Esophagus mucosa (tissue), 1 donor: ENCODE results near the gene SLC8A3. TPM values are rescaled to one million over a fixed set of nuclear protein-coding genes. Genes with fewer than 3 reads are reported as not detected.

Source experiments
- ATAC-seq: fragments of 200-7000 bp; cut with Tn5 transposase; one replicate; pipeline ENCODE4 v1.9.1; 2020
- total RNA-seq: library from RNA; stranded (reverse); gene quantifications from one replicate; pipeline ENCODE4 v1.2.4, GENCODE V29; 2023
- donor health status: DM: yes; HTN: yes; CAD: no.

Gene SLC8A3
- total RNA-seq, 1 donor from 2014 or later: 0.08 TPM

GRCh38 chr14:70173569-70173968 lies 15.2 kb downstream of the SLC8A3 start:
- no peak for ATAC-seq

GRCh38 chr14:70171726-70172125 lies 17.0 kb downstream of the SLC8A3 start:
- no peak for ATAC-seq

DNA sequence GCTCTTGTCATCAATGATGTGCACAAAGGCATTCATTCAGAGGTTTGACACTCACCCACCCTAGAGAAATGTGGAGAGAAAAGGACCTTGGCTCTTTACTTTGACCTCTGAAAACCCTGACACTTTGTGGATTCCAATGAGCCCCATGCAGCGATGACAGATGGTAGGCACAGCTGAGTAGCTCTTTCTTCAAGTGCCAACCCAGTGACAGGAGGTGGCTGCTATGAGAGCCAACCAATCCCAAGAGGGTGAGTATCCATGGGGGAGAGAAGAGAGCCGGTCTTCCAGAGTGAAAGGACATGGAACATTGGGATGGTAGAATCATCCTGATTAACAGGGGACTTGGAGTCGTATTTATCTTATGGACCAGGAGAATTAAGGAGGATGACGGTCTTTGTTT lies 17.8 kb downstream of the SLC8A3 start:
- no peak for ATAC-seq

DNA sequence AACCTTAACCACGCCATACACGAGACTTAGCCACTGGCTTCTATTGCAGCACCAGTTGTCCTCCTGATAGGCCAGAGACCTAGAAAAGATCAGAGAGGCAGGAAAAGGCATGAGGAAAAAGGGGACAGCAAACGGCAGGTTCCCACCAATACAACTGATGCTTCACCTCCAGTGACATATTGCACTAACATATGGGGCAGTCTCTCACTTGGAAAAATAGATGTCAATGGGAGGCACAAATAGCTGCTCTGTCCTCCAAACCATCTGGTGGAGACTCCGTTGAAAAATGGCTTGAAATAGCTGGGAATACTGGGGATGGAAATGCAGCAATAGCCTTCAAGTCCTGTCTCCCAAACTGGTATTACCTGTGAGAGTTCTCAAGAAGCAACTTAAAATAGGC lies 20.3 kb downstream of the SLC8A3 start:
- no peak for ATAC-seq

- ATAC-seq: no peak
Measured at GRCh38 chr14:70166530-70167203, 22.1 kb downstream of the SLC8A3 start.

GRCh38 chr14:70162358-70162757 lies 26.4 kb downstream of the SLC8A3 start:
- ATAC-seq: no peak

DNA sequence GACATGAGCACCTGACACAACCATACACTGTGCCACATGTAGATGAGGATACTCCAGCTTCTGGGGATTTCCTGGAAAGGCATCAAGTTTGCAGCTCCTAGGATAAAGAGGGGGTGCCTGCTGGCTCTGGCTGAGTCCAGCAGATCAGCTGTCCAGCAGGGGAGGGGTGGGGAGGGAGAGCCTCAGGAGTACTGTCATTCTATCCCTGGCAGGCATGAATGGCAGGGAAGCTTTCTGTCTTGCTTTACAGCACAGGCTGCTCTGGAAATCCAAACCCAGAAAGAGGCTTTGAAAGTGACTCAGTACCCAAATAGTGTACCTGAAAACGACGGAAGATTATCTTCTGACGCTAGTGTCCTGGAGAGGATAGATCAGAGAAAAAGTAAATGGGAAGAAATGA lies 32.2 kb downstream of the SLC8A3 start:
- ATAC-seq: no peak

DNA sequence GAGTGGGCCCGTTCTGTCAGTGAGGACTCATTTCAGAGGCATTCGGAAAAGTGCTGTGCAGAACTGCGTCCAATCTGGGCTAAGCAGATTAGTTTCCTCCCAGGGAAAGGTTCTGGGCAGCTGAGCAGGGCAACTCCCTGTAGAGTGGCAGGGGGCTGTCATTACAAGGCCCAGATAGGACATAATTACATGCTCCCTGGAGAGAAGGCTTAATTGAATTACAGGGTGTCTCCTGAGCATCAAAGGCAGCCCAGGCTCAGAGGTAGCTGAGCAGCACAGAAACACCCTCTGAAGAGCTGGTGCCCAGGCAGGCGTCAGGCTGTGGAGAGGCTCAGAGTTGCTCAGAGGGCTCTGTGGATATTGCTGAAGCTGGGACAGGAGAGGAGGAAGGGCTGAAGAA lies 36.0 kb downstream of the SLC8A3 start:
- ATAC-seq: no peak

DNA sequence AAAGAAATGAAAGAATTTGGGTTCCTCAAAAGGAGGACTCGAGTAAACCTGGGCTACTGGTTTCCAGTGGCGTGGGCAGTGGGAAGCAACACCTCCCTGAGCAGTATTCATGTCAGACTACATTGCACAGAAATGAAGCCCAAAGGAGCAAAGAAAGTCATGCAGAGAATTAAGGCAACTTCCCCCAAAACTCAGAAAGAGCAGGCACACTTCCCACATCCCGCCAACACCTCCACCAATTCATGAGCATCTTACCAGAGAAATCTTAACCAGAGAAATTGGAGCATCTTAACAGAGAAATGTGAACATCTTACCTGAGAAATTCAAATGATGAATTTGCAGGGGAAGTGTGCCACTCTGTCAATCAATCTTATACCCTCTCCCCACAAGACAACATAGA lies 36.7 kb downstream of the SLC8A3 start:
- no peak for ATAC-seq

DNA sequence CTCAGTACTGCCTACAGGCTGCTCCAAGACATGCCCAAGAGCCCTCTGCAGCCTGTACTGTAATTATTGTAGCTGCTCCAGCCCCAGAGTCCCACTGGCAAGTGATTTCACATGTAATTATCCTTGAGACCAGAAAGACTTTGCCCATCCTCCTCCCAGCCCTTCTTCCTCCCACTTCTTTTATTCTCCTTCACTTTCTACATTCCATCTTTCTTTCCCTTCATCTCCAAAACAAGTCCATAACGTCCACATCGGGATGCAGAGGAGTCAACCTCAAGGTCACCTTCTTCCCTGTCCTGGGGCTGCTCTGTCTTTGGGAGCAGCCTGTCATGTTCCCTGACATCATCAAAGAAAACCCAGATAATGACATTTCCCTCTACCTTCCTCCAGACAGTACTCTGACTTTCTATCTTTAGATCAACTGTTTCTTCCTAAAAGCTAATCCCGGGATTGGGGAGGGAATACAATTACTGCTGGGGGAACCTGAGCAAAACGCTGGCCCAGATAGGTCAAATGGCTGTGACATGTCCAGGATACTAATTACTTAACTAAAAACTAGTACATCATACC lies 39.1 kb downstream of the SLC8A3 start:
- ATAC-seq: no peak

DNA sequence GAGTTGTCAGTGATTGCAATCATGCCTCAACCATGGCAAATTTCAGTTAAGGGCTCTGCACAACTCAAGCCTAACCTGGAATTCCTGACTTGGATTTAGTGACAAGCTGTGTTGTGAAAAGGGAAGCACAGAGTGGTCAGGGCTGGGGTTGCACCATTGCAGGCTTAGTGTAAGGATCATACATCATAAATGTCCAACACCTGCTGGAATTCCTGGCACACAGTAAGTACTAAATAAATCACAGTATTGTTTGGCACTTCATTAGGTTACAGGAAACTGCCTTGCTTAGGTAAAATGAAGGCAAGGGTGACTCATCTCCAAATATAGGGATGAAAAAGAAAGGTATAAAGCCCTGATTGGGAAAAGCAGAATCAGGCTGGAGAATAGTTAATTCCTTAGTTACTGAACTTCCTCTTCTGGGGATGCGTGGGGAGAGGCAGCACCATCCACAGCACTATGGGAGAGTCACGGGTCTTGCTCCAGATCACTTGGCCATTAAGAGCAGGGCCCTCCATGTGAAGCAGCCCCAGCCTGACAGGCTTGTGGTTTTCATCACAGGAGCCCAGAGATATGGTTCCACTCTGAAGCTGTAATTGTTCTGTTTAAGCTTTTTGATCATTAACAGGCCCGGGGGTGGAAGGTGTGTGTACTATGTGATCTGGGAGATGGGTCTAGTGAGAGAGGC lies 39.7 kb downstream of the SLC8A3 start:
- ATAC-seq: no peak

- ATAC-seq: no peak
Measured at GRCh38 chr14:70148351-70148750, 40.4 kb downstream of the SLC8A3 start.

DNA sequence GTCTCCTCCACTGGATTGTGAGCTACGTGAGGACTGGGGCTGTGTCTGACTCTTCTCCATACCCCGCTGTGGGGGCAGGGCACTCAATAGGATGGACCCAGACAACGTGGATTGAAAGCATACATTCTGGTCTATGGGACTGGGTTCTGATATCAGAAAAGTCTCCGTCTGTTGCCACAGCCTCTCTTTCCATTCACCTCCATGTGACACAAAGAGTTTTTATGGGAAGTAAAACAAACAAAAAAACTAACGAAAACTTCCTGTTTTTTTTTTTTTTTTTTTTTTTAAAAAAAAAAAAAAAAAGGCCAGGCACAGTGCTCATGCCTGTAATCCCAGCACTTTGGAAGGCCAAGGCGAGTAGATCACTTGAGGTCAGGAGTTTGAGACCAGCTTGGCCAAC lies 44.7 kb downstream of the SLC8A3 start:
- no peak for ATAC-seq

DNA sequence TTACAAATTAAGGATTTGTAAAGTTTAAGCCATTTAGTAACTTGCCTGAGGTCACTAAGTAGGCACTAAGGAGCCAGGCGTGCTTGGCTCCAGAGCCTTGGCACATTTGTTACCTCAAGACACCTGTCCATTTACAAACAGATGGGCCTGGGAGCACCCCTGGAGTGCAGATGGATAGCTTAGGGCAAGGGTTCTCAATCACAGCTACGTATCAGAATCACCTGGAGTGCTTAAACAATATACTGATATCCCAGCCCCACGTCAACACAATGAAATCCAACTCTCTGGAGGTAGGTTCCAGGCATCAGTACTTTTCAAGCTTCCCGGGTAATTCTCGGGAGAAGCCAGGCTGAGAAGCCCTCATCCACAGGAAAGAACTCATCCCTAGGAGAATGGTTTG lies 45.4 kb downstream of the SLC8A3 start:
- ATAC-seq: no peak

DNA sequence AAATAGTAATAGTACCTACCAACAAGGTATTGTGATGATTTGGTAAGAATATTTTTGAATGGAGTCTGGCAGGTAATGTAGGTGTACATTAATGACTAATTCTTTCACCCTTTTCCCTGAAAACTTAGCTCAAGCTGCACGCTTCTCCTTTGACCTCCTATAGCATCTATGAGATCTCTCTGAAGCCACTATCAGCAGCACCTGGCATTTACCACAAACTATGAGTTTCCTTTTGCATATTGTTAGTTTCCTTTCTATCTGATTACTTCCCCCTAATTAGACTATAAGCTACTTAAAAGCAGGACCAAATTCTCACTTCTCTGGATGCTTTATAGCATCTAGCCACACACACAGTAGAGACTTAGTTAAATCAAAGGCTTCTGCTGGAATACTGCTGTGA lies 48.1 kb downstream of the SLC8A3 start:
- no peak for ATAC-seq

- ATAC-seq: no peak
Measured at GRCh38 chr14:70139384-70139783, 49.4 kb downstream of the SLC8A3 start.

DNA sequence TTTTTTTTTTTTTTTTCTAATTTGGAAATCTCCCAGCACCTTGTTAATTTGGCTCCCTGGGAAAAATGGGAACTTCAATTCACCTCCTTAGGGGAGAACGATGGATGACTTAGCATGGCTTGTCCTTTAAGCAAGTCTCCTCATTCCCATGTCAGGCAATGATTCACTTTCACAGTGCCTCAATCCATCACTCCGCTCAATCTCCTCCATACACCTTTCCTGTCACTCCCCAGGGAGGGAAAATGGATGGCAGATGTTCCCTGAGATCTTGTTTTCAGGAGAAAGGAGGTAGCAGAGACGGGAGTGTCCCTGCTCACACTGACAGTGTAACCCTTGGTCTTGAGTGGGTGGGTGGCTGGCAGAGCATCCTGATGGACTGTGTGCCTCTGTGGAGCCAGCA lies 51.0 kb downstream of the SLC8A3 start:
- ATAC-seq: no peak

DNA sequence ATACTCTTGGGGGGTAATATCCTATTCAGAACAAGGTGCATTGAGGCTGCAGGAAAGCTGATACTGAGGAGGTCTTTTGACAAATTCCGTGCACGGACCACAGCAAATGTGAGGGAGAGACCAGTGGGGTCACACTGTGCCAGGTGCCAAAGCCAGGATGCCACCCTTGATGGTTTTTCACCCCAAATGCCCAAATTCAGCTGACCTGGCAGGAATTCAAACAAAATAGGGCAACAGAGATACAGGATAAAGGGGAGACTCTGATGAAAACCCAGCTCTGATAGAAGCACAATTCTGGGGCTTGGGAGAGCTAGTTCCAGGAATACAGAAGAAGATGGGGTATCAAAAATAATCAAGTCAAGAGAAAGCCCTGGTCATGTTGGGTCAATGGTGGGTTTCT lies 55.3 kb downstream of the SLC8A3 start:
- ATAC-seq: no peak

GRCh38 chr14:70130482-70130881 lies 58.3 kb downstream of the SLC8A3 start:
- no peak for ATAC-seq

DNA sequence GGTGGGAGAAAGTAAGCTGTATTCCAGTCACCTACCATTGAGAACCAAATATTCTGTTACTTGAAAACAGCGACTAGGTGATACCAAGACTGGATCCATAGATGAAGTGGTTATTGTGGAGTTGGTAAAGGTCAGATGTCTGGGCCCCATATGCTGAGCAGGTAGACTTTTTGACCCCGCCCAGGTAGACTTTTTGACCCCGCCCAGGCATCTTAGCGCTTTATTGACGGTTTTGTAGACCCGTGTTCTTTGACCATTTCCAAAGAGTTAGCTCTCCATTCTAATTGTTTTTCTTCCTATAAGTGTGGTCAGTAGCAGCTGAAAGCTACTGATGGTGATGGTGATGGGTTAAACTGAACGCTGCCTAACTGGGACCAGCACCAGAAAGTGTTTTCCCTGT lies 61.6 kb downstream of the SLC8A3 start:
- no peak for ATAC-seq

- ATAC-seq: no peak
Measured at GRCh38 chr14:70123796-70124195, 65.0 kb downstream of the SLC8A3 start.

DNA sequence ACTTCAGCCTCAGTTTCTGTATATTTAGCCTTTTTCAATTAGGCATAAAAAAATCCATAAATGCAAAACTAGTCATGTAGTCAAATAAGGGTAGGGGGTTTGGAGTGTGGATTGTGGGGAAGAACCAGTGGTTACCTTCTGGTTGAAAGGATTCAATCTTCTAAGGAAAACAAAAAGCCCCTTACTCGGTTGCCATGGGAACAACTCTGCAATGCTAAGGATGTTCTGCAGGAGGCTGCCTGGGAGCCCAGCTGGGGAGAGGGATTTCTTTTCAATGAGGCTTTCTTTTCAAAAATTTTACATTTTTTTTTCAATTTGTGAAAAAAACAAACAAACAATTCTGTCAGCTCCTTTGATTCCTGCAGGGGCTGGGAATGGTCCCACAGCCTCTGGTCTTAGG lies 67.2 kb downstream of the SLC8A3 start:
- no peak for ATAC-seq

- ATAC-seq: no peak
Measured at GRCh38 chr14:70118064-70118463, 70.7 kb downstream of the SLC8A3 start.

DNA sequence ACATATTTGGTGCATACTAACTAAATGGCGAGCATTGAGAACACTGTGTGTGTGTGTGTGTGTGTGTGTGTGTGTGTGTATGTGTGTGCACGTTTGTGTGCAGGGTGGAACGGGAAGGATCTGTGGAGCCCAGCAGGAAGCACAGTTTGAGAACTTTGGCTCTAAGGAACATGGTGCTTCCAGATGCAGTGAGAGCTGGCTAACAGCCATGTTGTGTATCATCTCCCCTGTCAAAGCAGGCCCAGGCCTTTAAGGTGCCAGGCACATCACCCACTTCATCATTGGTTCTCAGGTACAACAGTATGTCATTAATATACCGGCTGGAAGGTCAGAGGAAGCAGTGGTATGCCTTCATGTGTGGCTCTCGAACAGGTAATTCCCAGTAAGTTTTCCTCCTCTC lies 72.5 kb downstream of the SLC8A3 start:
- no peak for ATAC-seq
